Activated CD4-positive, alpha-beta T cell treated with anti-CD3 and anti-CD28 coated beads for 24 hours (primary cell): Measurements from ENCODE around the gene MSH3.
"Not testable (repeated sequence)": the region's sequence is repeated elsewhere in the genome, so short reads cannot be mapped to it uniquely, and the experiment has no call there.

Source experiments
- DNase-seq, 2 donors: peaks; one replicate each; pipeline ENCODE4 v3.0.0-alpha.2; 2020; ENCODE audit warnings: low read depth in 2 of 2

The MSH3 gene

GRCh38 chr5:80656425-80656824, 2.0 kb downstream of the MSH3 start:
- DNase-seq: no peak

DNA sequence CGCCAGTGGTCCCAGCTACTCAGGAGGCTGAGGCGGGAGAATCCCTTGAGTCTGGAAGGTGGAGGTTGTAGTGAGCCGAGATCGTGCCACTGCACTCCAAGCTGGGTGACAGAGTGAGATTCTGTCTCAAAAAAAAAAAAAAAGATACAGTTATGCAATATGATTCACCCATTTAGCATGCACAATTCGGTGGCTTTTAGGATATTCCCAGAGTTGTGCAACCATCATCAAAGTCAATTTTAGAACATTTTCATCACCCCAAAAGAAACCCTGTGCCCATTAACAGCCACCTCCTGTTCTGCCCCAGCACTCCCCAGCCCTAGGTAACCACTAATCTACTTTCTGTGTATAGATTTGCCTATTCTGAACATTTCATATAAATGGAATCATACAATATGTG, 4.7 kb downstream of the MSH3 start:
- DNase-seq: no peak

DNA sequence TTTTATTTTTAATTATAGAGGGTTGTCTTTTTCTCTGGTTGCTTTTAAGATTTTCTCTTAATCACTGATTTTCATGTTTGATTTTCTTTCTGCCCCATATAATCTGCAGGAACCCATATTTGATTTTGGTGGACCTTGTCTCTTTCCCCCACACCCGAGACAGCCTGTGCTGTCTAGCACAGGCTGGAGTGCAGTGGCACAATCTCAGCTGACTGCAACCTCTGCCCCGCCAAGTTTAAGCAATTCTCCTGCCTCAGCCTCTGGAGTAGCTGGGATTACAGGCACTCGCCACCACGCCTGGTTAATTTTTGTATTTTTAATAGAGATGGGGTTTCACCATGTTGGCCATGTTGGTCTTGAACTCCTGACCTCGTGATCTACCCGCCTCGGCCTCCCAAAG, 6.2 kb downstream of the MSH3 start:
- not testable (repeated sequence) for DNase-seq

- no peak for DNase-seq
Measured at GRCh38 chr5:80662108-80662507, 7.7 kb downstream of the MSH3 start.

DNA sequence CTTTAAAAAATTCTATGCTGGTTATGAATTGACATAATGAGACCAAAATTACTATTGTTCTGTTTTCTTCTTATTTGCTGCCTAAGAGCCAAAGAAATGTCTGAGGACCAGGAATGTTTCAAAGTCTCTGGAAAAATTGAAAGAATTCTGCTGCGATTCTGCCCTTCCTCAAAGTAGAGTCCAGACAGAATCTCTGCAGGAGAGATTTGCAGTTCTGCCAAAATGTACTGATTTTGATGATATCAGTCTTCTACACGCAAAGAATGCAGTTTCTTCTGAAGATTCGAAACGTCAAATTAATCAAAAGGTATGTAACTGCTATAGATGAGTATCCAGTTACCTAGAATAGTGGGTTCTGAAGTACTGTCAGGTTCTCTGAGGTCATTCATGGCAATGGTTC, 10.6 kb downstream of the MSH3 start:
- no peak for DNase-seq

DNA sequence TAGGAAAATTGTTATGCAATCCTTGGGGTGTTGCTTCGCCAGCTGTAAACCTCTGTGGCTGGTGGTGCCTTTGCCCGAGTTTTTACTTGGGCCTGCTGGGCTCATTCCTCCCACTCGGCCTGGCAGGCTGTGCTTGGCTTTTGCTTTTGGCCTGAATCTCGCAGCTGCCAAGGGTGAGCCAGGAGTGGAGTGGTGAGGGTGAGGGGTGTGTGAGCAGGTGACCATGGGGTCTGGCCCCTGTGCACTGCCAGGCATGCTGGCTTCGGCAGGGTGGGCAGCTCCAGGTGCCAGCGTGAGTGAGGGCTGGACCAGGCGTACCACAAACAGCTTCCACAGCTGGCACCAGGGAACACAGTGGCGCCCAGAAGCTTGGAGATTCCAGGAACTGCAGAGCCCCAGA, 12.9 kb downstream of the MSH3 start:
- no peak for DNase-seq

DNA sequence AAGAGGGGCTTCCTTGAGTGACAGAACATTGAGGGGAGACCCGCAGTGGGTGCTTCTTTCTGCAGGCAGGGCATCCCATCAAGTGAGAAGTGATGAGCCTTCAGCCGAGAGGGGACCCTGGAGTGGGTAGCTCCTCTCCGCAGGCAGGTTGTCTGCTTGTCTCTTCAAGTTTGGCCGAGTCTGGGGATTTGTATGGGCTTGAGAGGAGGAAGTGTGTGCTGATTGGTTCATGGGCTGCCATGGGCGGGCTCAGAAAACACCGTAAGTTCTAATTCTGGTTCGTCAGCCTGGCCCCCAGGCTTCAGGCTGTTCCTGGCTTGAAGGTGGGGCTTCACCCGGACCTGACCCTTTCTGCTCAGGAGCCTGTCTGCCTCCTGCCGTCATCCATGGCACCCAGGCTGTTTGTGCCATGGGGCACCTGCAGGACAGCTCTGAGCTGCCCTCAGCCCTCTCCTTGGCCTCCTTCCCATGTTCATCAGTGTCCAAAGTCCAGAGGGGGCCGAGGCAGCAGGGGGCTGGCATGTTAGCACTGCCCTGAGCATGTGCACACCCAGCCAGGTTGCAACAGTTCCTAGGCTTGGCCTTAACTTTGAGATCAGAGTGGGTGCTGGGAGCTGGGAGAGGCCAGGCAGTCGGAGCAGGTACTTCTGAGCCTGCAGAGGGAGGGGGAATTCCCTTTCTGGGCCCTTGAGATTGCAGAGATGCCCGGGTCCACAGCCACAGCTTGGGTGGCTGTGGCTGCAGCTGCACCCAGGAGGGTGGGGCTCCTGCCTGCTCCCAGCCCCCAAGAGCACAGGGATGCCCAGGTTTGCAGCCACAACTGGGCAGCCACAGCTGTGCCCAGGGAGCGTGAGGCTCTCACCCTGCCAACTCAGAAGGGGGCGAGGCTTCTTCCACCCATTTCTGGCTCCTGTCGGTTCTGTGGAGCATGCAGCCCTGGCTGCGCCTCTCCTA, 13.8 kb downstream of the MSH3 start:
- DNase-seq: no peak

DNA sequence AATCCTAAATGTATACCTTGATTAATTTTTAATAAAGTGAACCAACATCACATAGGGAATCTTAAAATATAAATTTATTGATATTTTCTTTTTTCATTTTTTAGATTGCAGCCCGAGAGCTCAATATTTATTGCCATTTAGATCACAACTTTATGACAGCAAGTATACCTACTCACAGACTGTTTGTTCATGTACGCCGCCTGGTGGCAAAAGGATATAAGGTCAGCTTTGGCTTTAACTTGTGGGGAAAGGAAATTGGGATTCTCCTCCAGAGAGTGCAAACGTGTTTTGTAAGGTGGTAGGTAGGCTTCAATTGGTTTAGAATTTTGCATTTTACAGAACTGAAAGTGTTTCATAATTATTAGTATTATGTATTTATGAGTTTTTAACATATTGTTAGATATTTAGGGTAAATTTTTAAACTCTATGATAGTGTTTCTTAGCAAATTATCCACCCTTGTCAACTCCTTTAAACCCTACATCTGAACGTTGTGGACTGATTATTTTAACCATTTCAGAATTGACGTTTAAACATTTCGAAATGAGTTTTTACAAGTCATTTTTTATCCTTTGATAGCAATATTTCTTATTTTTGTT, 17.8 kb downstream of the MSH3 start:
- peak; percentile 51 to 60 for DNase-seq

- no peak for DNase-seq
Measured at GRCh38 chr5:80676706-80677105, 22.3 kb downstream of the MSH3 start.

DNA sequence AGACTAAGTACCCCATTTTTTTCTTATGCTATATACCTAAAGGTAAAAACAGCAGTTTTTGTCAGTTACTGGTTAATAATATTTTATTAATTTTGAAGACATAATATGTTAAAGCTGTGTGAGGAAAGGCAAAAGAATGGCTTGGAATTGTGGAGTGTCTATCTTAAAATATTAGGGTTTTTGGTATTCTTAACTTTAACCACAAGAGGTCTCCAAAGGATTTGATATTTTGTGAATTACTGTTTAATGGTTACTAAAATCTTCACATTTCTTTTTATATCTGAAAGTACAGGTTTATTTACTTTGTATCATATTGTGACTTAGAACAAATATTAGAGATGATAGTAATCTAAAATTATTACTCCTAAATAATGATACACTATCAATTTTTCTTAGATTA, 32.3 kb downstream of the MSH3 start:
- DNase-seq: no peak

DNA sequence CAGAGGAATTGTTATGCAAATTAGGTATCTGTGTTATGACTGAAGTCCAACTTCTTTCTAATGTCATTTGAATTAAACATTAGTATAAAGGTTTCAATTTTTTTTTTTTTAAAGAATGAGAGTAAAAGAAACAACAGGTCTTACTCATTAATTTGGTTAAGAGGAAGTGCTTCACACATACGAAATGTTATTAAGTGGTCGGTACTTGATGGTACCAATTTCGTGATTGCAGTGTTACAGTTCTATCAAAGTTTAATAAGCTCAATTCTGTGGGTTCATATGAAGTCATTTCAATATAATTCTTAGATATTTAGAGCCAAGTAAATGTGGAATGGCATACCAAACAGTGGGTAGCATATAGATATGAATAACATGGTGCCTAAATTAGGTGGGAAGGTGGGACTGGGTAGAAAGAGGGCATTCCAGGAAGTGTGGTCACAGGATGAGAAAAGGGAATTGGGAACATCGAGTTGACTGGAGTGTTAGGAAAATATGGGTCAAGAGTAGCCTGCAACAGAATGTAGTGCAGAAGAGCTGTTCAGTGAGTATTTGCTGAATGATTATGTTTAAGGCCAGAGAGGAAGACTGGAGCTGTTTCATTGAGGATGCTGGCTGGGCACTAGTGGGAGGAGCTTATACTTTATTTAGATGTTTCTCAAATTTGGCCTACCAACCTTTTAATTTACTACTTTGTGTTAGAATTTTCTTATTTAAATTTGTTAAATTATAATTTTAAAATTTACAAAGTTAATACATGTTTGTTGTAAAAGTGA, 34.4 kb downstream of the MSH3 start:
- no peak for DNase-seq

- DNase-seq: no peak
Measured at GRCh38 chr5:80689627-80690026, 35.2 kb downstream of the MSH3 start.

- DNase-seq: no peak
Measured at GRCh38 chr5:80695666-80696065, 41.2 kb downstream of the MSH3 start.

DNA sequence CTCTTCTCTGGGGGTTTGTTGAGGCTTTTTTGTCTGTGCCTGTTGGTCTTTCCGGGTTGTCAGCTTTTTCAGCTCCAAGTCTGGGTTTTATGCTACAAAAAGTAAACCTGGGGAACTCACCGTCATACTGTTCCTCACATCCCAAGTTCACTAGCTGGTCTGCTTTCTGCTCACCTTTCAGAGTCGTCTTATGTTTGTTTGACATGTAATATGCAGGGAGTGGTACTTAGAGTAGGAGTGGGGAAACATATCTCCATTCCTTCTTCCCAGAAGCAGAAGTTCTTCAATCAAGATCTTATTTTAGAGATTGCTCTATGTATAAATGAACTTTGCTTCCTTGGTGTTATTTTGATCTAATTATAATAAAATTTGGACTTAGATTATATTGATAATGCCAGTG, 42.0 kb downstream of the MSH3 start:
- DNase-seq: no peak

DNA sequence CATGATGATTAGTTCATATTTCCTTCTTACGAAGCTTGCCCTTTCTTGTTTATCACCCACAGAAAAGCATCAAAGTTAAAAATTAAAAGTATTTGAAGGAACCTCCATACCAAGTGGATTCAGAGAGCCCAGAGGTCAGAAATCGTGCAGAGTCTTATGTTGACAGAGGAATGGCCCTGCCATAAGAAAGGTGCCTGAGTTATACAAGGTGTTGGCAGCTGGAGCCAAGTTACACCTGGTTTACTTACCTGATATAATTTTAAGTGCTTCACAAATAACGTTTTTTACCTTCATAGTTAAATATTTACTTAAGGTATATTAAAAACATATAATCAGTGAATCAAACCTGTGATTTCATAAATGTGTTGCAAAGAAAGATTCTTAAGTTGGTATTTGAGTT, 42.6 kb downstream of the MSH3 start:
- no peak for DNase-seq

DNA sequence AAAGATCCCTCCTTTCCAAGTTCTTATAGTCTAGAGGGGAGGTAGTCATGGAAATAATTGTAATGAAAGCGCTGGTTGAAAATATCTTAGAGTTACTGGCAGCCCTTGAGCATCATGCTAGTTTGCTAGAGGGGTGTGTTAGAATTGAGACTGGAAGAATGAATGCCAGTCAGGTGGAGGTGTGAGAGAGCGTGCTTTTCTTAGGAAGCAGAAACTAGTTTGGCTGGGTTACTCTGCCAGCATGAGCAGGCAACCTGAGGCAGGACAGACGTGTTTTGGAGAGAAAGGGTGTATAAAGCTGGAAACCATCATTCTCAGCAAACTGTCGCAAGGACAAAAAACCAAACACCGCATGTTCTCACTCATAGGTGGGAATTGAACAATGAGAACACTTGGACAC, 43.9 kb downstream of the MSH3 start:
- no peak for DNase-seq

- no peak for DNase-seq
Measured at GRCh38 chr5:80701597-80701996, 47.1 kb downstream of the MSH3 start.

- no peak for DNase-seq
Measured at GRCh38 chr5:80703291-80703690, 48.8 kb downstream of the MSH3 start.

- no peak for DNase-seq
Measured at GRCh38 chr5:80703747-80704146, 49.3 kb downstream of the MSH3 start.

DNA sequence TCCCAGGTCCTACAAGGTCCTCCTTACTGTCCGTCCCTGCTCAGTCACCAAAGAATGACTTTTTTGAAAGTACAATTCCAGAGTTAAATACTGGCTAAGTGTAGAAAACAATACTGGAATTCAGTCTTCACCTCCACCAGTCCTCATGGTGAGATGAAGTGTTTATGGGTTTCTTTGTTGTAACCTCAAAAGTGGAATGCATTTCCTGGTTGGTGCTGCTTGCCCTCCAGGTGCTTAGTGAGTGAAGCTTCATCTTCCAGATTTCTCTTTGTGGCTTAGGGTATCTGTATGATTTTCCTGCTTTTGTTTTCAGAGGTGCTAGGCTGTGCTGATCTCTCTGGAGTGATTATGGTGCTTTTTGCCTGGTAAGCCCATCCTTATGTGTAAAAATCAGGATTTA, 49.8 kb downstream of the MSH3 start:
- DNase-seq: no peak

GRCh38 chr5:80705216-80705769, 50.8 kb downstream of the MSH3 start:
- DNase-seq: no peak

DNA sequence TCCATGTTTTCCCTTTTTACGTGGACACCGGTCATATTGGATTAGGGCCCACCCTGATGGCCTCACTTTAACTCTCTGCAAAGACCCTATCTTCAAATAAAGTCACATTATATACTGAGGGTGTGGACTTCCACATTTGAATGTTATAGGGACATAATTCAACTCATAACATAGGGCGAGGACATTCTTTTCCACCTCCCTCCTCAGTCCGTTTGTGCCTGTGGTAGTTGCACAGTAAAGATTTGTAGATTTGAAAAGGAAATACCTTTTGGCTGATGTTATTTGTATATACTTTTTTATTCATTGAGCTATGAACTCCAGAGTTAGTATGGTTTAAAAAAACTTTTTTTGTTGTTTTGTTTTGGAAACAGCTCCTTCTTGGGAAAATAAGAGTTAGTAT, 51.3 kb downstream of the MSH3 start:
- DNase-seq: no peak
